Measurements from ENCODE around the gene CCDC157. TPM values are rescaled to one million over a fixed set of nuclear protein-coding genes. Genes with fewer than 3 reads are reported as not detected.

The CCDC157 gene
- total and polyA plus RNA-seq, 9 of the 15 experiments (the other 6 are each of a cell fraction or from before 2014, with no cell fraction given): 0.04 to 1.3 (median 0.68) TPM

GRCh38 chr22:30413745-30414524, 57.1 kb downstream of the CCDC157 start (continued):
- no peak for TF ChIP-seq ZNF280A (IDR thresholded peaks at IDR 0.05; ENCODE audit: low read depth, partially characterized antibody)
- TF ChIP-seq FOS (IDR thresholded peaks at IDR 0.05; ENCODE audit: extremely low read depth, insufficient read length): no peak
- TF ChIP-seq MED1 (CRISPR knock-in tag; IDR thresholded peaks at IDR 0.05; ENCODE audit: borderline replicate concordance): no peak
- no peak for TF ChIP-seq ZNF408 (CRISPR knock-in tag; IDR thresholded peaks at IDR 0.05; ENCODE audit: low read depth)
- no peak for TF ChIP-seq TCFL5 (CRISPR knock-in tag; conservative IDR thresholded peaks at IDR 0.05)
- TF ChIP-seq RBM39 (optimal IDR thresholded peaks at IDR 0.05; ENCODE audit: low read depth, low read length): no peak

GRCh38 chr22:30414525-30415047, 57.8 kb downstream of the CCDC157 start:
- H3K4me1 ChIP-seq (replicated peaks in 1 of 2; ENCODE audit: control insufficient read depth in 2 of 2, insufficient read depth in 2 of 2, low read length in 2 of 2): no peaks in the 10 kb centered on the region; a peak in 1 of 5 replicates
- H3K27ac ChIP-seq (ENCODE audit: extremely low read depth, low read depth, low read length): no peak overlapping the region
- no peaks in the 10 kb centered on the region for H3K9me3 ChIP-seq (replicated peaks; ENCODE audit: control insufficient read depth, insufficient read depth, low read depth, low read length)
- ATAC-seq (no peak), DNase-seq (ENCODE audit: extremely low read depth in 1 of 4, low spot score in 3 of 4) (no peak), FAIRE-seq (no peak)
- peaks cover 2% of the 10 kb centered on the region for H3K9me1 ChIP-seq (ENCODE audit: control insufficient read depth, insufficient read depth, low read length)
- peaks cover 3% of the 10 kb centered on the region; the same call in 1 of the 3 replicates for H3K79me2 ChIP-seq (ENCODE audit: control insufficient read depth, insufficient read depth, low read length)
- in situ Hi-C loops (cut with MboI): no loop called here
- ChIA-PET POLR2A (interaction anchor here (1.5 to 1.9 kb wide), 2 partner anchors 9 kb away, joined by 4 to 9 read pairs; no protein-coding TSS in a partner anchor), CTCF (ENCODE audit: low intra/inter-chr PET ratio) (no interaction called here)
- H3K36me3 ChIP-seq (ENCODE audit: control insufficient read depth, insufficient read depth, low read length): peaks cover 28% of the 10 kb centered on the region
- H3K4me3 ChIP-seq: no peak overlapping the region
- intact Hi-C loops (cut with micrococcal nuclease): no loop called here
- no peak overlapping the region for H2AFZ ChIP-seq (ENCODE audit: low read depth, low read length)
- no peak overlapping the region; a peak in 1 of 4 replicates for H3K9ac ChIP-seq (ENCODE audit: insufficient read depth in 1 of 2, low read depth in 2 of 2, low read length in 2 of 2)
- H3K27me3 ChIP-seq (ENCODE audit: control insufficient read depth in 2 of 2, insufficient read depth in 2 of 2, low read length in 2 of 2): no peaks in the 10 kb centered on the region
- no peaks in the 10 kb centered on the region for H4K20me1 ChIP-seq (replicated peaks; ENCODE audit: control insufficient read depth, insufficient read depth, low read length)
- BruUV-seq (replicated peaks): no TSS peak
- no peak overlapping the region for H3K4me2 ChIP-seq (ENCODE audit: insufficient read depth, low read length)
- WGBS (ENCODE audit: insufficient coverage, low coverage, missing lambda C conversion rate): 78% methylated on average over 4 of the region's 4 CpGs
- TF ChIP-seq IRF1 (CRISPR knock-in tag; IDR thresholded peaks at IDR 0.05; ENCODE audit: borderline replicate concordance) (no peak), TSHZ1 (CRISPR knock-in tag; IDR thresholded peaks at IDR 0.05) (no peak), FOXA1 (IDR thresholded peaks at IDR 0.05; ENCODE audit: borderline replicate concordance) (no peak), NR3C1 (CRISPR knock-in tag; IDR thresholded peaks at IDR 0.05) (no peak), HNRNPK (IDR thresholded peaks at IDR 0.05; ENCODE audit: low read depth, low read length, poor library complexity, severe bottlenecking) (no peak)
